NCI-H446 treated with DMSO at 0.1 percent for 48 hours (cell line): ENCODE data around the gene MFRP.

Source experiments
- DNase-seq: peaks from one replicate; lab custom pipeline; 2025; lab: John Stamatoyannopoulos, UW

Gene MFRP

GRCh38 chr11:119318240-119319135 lies 28.0 kb downstream of the MFRP start:
- peak; percentile 47 for DNase-seq

DNA sequence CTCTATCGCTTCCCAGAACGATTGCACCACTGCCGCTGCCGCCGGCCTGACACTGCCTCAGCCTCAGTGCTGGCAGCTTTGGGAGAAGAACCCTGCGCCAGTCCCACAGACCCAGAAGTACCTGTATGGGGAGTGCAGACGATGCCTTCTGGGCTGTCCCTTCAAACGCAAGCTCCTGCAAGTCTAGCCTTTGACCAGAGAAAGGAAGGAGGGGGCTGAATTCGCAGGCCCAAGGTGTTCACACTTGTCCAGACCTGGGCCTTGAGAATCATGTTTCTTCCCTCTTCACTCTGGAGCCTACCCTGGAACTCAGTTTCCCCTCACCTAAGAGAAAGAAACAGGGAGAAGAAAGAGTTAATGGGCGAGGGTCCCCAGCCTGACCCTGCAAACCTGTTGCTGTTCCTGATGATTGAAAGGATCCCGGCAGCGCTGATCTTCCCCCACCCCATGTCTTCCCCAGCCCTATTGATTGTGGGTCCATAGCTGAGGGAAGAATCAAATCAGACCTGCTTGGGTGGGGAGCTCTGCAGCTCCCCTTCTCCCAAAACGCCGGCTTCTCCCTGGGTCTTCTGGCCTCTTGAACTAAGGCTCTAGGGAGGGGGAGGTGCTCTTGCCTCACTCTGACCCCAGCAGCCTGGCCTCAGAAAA lies 28.8 kb downstream of the MFRP start:
- DNase-seq, result no peak

DNA sequence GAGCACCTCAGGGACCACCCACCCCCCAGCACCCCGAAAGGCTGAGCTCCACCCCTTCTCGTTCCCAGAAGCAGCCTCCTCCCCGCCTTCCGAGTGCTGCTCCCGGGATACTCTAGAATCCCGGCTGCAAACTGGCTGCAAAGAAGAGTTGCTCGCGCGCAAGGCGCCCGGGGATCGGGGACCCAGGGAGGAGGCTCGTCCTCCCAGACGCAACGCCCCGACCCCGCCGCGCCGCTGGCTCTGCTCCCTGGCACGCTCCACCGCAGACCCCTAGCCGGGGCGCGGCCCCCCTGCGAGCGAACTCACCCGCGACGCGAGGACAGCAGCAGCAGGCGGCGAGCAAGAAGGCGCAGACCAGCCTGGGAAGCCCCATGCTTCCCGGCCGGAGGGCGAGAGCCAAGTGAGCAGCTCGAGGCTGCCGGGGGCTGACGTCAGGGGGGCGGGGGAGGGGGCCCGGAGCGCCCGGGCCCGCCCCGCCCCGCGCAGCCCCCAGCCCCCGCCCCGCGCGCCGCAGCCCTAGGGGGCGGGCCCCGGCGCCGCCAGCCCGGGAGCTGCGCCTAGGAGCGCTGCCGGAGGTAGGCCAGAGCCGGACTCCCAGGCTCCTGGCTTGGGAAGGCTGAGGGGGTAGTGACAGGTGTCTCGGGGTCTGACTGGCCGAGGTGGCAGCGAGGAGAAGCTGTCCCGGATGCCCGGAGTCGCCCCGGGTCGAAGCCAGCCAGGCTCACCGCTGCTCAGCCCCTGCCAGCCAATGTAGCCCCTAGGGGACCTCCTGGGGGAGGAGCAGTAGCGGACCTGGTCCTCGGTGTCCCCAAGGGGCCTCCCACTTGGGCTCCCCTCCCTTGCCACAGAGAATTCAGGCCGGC lies 29.5 kb downstream of the MFRP start, which contains the start of gene MCAM:
Gene MCAM, minus strand, starts transcription at position 402 of the 863 bp plus-strand sequence. Its CDS starts 29 bp downstream, at position 373.
- DNase-seq, result peak; percentile 38

DNA sequence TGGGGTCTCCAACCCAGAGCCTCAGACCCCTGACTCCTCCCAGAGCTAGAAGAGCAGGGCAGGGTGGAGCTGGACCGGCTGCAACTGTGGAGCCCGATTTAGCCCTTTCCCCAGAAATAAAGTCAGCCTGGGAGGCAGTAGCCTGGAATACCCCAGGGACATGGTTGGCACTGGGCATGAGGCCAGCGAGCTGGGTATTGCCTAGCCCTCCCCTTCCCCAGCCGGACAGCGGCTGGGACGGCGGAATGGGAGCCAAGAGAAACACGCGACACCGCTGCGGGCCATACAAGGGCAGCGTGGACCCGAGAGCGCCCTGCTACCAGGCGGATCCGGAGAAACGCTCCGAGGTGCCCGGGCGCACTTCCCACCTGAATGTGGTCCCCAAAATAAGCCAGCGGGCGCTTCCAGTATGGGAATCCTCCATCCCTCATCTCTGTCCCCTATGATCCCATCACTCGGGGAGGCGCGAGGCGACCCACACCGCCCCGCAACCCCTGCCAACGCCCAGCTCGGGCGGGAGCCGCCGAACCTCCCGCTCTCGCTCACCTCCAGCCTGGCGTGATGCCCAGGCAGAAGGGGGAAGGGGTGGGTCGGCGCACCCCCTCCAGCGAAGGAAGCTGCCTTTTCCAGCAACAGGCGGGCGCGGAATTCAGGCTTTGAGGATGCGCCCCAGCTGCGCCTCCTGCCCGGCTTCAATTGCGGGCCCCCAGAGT lies 30.3 kb downstream of the MFRP start:
- peak; percentile 56 for DNase-seq

DNA sequence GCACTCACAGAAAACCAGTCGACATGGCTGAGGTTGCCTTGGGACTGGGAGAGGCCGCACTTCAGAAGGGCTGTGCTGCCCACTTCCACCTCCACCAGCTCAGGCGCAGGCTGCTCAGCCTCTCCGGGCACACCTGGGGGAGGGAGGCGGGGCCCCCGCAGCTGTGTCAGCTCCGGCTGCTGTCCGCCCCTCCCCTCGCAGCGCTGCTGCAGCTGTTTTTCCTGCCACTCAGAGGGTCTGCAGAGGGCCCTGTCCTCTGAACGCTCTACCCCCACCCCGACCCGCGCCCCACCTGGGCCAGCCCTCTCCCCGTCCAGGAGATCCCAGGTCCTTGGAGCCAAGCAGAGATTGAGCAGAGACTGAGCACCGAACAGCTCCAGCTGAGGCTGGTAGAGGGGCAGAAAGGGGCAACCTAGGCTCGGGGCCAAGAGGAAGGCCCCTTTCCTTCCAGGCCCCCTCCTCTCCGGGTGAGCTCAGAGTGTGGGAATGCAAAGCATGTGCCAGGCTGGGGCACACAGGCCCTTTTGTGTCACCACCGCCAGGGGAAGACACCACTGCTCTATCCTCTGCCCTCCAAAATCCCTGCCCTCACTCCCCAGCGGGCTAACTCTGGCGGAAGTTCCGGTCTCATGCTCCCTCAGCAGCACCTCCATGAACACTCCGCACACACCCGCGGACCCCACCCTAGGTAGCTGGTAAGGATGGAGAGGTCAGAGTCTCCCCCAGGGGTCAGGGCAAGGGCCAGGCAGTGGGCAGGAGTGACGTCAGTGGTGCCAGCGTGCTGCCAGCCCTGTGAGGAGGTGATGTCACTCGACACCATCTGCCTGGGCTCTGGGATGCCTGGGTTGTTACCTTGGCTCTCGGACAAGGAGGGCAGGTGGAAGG lies 31.1 kb downstream of the MFRP start:
- no peak for DNase-seq

GRCh38 chr11:119314726-119315125 lies 31.8 kb downstream of the MFRP start:
- no peak for DNase-seq

DNA sequence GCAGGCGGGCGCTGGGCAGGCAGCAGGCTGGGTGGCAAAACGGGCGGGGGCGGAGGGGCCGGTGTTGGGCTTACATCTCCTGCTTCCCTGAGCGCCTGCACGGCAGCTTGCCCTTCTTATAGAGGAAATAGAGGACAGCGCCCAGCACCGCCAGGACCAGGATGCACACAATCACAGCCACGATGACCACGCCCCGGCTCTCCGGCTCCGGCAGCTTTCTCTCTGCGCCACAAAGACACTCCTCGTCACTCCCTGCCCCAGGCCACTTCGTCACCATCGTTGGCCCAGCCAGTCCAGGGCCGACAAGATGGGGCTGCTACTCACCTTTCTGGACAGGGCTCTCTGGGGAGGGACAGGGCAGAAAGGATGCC lies 35.8 kb downstream of the MFRP start:
- DNase-seq, result no peak

- no peak for DNase-seq
Measured at GRCh38 chr11:119309953-119310681, 36.4 kb downstream of the MFRP start.

DNA sequence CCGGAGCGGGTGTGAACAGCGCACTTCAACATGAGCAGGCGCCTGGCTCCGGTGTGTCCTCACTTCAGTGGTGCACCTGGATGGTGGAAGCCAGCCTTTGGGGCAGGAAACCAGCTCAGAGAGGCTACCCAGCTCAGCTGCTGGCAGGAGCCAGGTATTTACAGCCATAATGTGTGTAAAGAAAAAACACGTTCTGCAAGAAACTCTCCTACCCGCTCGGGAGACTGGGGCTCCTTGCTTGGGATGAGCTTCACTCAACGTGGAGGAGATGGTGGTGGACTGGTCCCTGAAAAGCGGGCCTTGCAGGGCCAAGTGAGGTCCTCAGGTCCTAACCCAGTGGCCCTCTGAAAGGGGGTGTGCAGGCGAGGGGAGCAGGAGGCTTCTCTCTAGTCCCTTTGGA lies 37.1 kb downstream of the MFRP start:
- no peak for DNase-seq

DNA sequence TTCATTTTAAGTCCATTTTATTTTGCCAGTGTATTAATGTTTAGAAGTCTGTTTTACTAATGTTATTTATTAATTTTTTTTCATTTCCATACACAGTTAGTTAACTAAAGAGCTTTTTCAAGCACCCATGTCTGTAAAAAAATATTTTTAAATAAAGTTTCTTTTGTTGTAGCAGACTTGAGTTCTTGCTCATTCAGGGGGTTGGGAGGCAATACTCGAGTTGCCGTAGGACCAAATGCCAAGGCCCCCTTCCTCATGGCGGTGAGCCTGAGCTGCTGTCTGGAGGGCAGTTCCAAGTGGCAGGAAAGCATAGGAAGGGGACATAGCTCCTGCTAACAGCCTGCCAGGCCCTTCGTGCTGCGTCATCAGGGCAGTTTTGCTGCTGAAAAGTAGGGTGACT lies 38.5 kb downstream of the MFRP start:
- no peak for DNase-seq

DNA sequence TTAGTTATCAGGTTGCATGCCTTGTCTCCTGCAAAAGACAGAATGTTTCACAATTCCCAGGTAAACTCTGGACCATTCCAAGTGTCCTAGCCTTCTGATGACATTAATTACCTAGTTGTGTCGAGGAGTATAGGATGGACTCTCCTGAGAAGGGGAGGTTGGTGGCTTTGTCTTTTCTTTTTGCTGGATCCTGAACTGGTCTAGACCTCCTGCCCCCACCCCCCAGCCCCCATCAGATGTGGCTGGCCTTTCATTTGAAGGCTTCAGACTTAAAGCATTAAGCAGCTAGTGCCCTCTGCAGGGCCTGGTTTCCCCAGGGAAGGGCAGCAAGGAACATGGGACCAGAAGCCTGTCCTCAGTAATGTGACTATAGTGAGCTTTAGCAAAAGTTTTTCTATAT lies 39.3 kb downstream of the MFRP start:
- DNase-seq, result no peak

GRCh38 chr11:119306373-119306890 lies 40.1 kb downstream of the MFRP start:
- DNase-seq, result no peak

DNA sequence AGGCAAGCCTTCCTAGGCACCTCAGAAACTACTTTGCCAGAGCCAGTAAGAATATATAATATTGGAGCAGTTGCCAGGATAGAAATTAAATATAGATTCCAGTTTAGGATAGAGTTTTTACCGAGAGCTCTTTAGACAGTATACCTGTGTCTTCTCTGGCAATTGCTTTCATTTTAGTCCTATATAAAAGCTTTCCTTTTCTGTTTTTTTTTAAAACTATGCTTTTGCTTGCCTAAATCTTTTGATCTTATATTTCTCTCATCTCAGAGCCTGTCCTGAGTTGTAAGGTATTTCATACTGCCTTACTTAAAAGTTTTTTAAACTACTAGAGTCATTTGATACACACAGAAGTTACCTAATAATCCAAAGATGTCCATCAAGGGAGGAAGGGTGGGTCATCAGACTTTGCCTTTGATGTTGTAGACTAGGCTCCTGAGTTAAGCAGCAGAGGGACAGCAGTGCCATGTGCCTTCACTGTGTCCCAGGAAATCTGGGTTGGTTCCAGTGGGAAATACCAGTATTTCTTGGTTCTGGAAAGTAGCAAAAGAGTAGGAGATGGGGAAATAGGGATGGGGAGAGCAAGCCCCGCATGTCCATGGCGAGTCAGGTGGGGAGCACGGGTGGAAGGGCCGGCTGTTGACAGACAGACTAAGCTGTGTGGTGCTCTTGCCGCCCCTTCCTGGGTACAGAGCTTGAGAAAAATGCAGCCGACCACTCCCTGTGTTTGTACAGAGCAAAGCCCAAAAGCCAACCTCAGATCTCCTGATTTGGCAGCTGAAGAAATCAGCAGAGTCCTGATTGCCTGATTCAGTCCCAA lies 40.7 kb downstream of the MFRP start:
- no peak for DNase-seq

GRCh38 chr11:119303227-119303718 lies 43.2 kb downstream of the MFRP start:
- DNase-seq, result no peak

GRCh38 chr11:119300198-119300964 lies 46.1 kb downstream of the MFRP start:
- DNase-seq, result no peak

DNA sequence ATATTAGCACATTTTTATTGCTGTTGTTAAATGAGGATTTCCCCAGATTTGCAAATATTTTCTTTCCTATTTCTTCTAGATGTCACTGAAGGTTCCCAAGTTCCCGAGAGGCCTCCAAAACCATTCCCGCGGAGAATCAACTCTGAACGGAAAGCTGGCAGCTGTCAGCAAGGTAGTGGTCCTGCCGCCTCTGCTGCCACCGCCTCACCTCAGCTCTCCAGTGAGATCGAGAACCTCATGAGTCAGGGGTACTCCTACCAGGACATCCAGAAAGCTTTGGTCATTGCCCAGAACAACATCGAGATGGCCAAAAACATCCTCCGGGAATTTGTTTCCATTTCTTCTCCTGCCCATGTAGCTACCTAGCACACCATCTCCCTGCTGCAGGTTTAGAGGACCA lies 47.1 kb downstream of the MFRP start:
- no peak for DNase-seq

GRCh38 chr11:119298726-119299125 lies 47.8 kb downstream of the MFRP start:
- DNase-seq, result no peak

- no peak for DNase-seq
Measured at GRCh38 chr11:119297938-119298337, 48.6 kb downstream of the MFRP start.
